PC-3 (cell line): ENCODE measurements around the gene LSMEM2. TPM values are rescaled to one million over a fixed set of nuclear protein-coding genes. Genes with fewer than 3 reads are reported as not detected.

Experiments used
- ATAC-seq: fragments of 200-7000 bp; cut with Tn5 transposase; 2 replicates; pipeline ENCODE4 v1.9.1; 2020; ENCODE audit warnings: mild to moderate bottlenecking, moderate library complexity
- BruUV-seq: library from RNA; stranded (reverse); fragments of 400-500 nt; replicated peaks from 2 replicates; lab custom pipeline; 2021; lab: Mats Ljungman, UMichigan
- CTCF ChIA-PET: fragments of 300-600 bp; sonication (Branson Sonifier 250); formaldehyde crosslinking; loops from one replicate; lab custom pipeline; 2022; ENCODE audit warnings: antibody characterized with exemption; lab: Charles Lee
- POLR2A ChIA-PET: fragments of 300-600 bp; sonication (Branson Sonifier 250); formaldehyde crosslinking; loops from one replicate; lab custom pipeline; 2022; ENCODE audit warnings: antibody characterized with exemption; ENCODE audit not compliant: unreplicated experiment; lab: Charles Lee
- DNase-seq: peaks from one replicate; pipeline ENCODE4 v3.0.0-alpha.2; 2015
- H2AFZ ChIP-seq: fragments of 300-600 bp; sonication (generic); 2 replicates; pipeline ENCODE4 v1.6.0; 2016; ENCODE audit warnings: antibody characterized with exemption, low read length
- H3F3A ChIP-seq: fragments of 300-600 bp; sonication (generic); one replicate; pipeline ENCODE4 v1.6.0; 2017; ENCODE audit warnings: antibody characterized with exemption, low read length, control low read depth, mild to moderate bottlenecking; ENCODE audit not compliant: unreplicated experiment
- H3K27ac ChIP-seq: fragments of 300-600 bp; sonication (generic); 2 replicates; pipeline ENCODE4 v1.5.1; 2016; ENCODE audit warnings: mild to moderate bottlenecking, low read length
- H3K27me3 ChIP-seq: fragments of 300-600 bp; sonication (generic); 2 replicates; pipeline ENCODE4 v1.6.1; 2016; ENCODE audit warnings: low read length, mixed read lengths
- H3K36me3 ChIP-seq: fragments of 300-600 bp; sonication (generic); 2 replicates; pipeline ENCODE4 v1.6.1; 2016; ENCODE audit warnings: low read depth, mixed run types, low read length, mixed read lengths
- H3K4me1 ChIP-seq: fragments of 300-600 bp; sonication (generic); 2 replicates; pipeline ENCODE4 v1.5.1; 2016; ENCODE audit warnings: low read length; ENCODE audit not compliant: insufficient read depth
- H3K4me2 ChIP-seq: fragments of 300-600 bp; sonication (generic); 2 replicates; pipeline ENCODE4 v1.6.0; 2016; ENCODE audit warnings: low read length
- H3K4me3 ChIP-seq: fragments of 300-600 bp; sonication (generic); 2 replicates; pipeline ENCODE4 v1.5.1; 2016; ENCODE audit warnings: mild to moderate bottlenecking, low read length, mixed read lengths
- H3K79me2 ChIP-seq: fragments of 300-600 bp; sonication (generic); 2 replicates; pipeline ENCODE4 v1.6.1; 2017; ENCODE audit warnings: low read length, mixed read lengths
- H3K9ac ChIP-seq: fragments of 300-600 bp; sonication (generic); 2 replicates; pipeline ENCODE4 v1.6.0; 2016; ENCODE audit warnings: mild to moderate bottlenecking, low read length
- H3K9me2 ChIP-seq: fragments of 300-600 bp; sonication (generic); replicated peaks from 2 replicates; pipeline ENCODE4 v1.6.1; 2016; ENCODE audit warnings: mixed run types, low read length, mixed read lengths
- H3K9me3 ChIP-seq: fragments of 300-600 bp; sonication (generic); 2 replicates; pipeline ENCODE4 v1.6.1; 2016; ENCODE audit warnings: low read length, mixed read lengths
- H4K20me1 ChIP-seq: fragments of 300-600 bp; sonication (generic); 2 replicates; pipeline ENCODE4 v1.6.1; 2016; ENCODE audit warnings: low read length, mixed read lengths
- CTCF ChIP-seq: fragments of 300-600 bp; sonication (generic); conservative IDR thresholded peaks from 2 replicates; pipeline ENCODE4 v1.5.1; 2017; ENCODE audit warnings: antibody characterized with exemption, low read depth, mild to moderate bottlenecking, low read length
- EZH2 ChIP-seq: fragments of 300-600 bp; sonication (generic); IDR thresholded peaks from one replicate; pipeline ENCODE4 v1.6.1; 2017; ENCODE audit warnings: antibody characterized with exemption, mild to moderate bottlenecking, low read length; ENCODE audit not compliant: unreplicated experiment
- EZH2phosphoT487 ChIP-seq: fragments of 300-600 bp; sonication (generic); IDR thresholded peaks from 2 replicates; pipeline ENCODE4 v1.6.1; 2018; ENCODE audit warnings: mild to moderate bottlenecking, antibody characterized with exemption, low read length, borderline replicate concordance
- intact Hi-C: fragments of 100-400 bp; cut with micrococcal nuclease; formaldehyde crosslinking; loops from 2 replicates; pipeline ENCODE4 v1.9.0; 2023
- total RNA-seq: library from RNA; depleted of rRNA; stranded (reverse); fragments of >200 nt; gene quantifications from 2 replicates; pipeline ENCODE4 v1.2.3, GENCODE V29; 2014

Gene LSMEM2
- total RNA-seq, 1 experiment from 2014 or later: not detected

- Histone ChIP-seq H3K4me3 (no peak overlapping the region), H2AFZ (no peak overlapping the region), H4K20me1 (no peaks in the 10 kb centered on the region), H3K27me3 (no peaks in the 10 kb centered on the region), H3K27ac (no peak overlapping the region), H3K36me3 (peaks cover 6% of the 10 kb centered on the region), H3K4me2 (peak overlapping the region; percentile 88), H3K9ac (no peak overlapping the region), H3K79me2 (peaks cover 35% of the 10 kb centered on the region), H3F3A (peaks cover 13% of the 10 kb centered on the region), H3K9me2 (no peaks in the 10 kb centered on the region), H3K4me1 (peaks cover 48% of the 10 kb centered on the region), H3K9me3 (no peaks in the 10 kb centered on the region)
- ATAC-seq (no peak), DNase-seq (no peak)
- ChIA-PET POLR2A (no interaction called here), CTCF (no interaction called here)
- TF ChIP-seq EZH2 (no peak), EZH2phosphoT487 (no peak), CTCF (no peak)
- intact Hi-C loops: no loop called here
- BruUV-seq: no TSS peak
These were observed 40.5 kb downstream of the LSMEM2 start for GRCh38 chr3:50319181-50319893.

GRCh38 chr3:50319894-50320625 lies 41.2 kb downstream of the LSMEM2 start:
- peak overlapping the region; percentile 99 for H3K4me2 ChIP-seq
- peak overlapping the region; percentile 86 for H3K27ac ChIP-seq
- TF ChIP-seq EZH2 (no peak), EZH2phosphoT487 (no peak), CTCF (no peak)
- peaks cover 48% of the 10 kb centered on the region for H3K4me1 ChIP-seq
- peaks cover 33% of the 10 kb centered on the region for H3K79me2 ChIP-seq
- H3K36me3 ChIP-seq: peaks cover 6% of the 10 kb centered on the region
- DNase-seq (no peak), ATAC-seq (no peak)
- H3K4me3 ChIP-seq: peak overlapping the region; percentile 97
- H3K9ac ChIP-seq: peak overlapping the region; percentile 93
- no peak overlapping the region for H2AFZ ChIP-seq
- intact Hi-C loops: loop anchor here (5.0 kb wide), 1 partner anchor 123 kb away; no protein-coding TSS in a partner anchor
- H3K9me2 ChIP-seq: no peaks in the 10 kb centered on the region
- H4K20me1 ChIP-seq: no peaks in the 10 kb centered on the region
- POLR2A ChIA-PET: no interaction called here
- H3K9me3 ChIP-seq: no peaks in the 10 kb centered on the region
- peaks cover 13% of the 10 kb centered on the region for H3F3A ChIP-seq
- BruUV-seq: no TSS peak
- no peaks in the 10 kb centered on the region for H3K27me3 ChIP-seq
- CTCF ChIA-PET: no interaction called here
